HG03196 (cell line): ENCODE data around the gene ANKRD33B.
"Not testable (repeated sequence)": the region's sequence is repeated elsewhere in the genome, so short reads cannot be mapped to it uniquely, and the experiment has no call there.

Experiments
- ATAC-seq: cut with Tn5 transposase; IDR thresholded peaks from one replicate; pipeline ENCODE4 v1.9.1; 2021; ENCODE audit not compliant: unreplicated experiment

The ANKRD33B gene

DNA sequence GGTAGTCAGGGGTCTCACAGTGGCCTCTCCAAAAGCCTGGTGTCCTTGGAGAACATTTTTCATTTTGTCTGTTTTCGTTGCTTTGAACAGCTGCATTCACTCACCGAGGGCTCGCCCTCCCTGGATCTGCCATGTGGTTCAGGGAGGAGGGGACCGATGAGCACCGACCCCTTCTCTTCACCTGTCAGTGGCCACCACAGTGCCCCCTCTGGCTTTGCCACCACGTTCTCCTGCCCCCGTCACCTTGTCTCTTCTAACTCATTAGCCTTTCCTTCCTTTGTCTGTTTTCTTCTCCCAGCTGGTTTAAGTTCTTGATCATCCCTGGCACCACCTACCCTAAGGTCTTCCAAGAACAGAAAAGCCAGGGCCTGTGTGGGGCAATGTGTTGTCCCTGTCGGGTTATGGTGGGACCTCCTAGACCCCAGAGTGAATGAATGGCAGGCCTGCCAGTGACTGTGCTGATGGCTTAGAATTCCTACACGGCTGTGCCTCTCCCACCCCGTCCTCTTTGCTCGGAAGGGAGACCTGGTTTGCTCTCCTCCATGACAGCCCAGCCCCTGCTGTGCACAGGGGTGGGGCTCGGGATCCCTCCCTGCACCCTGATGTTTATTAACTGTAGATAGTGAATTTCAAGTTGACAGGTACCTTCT is 90.0 kb downstream of the ANKRD33B start:
- ATAC-seq: no peak

DNA sequence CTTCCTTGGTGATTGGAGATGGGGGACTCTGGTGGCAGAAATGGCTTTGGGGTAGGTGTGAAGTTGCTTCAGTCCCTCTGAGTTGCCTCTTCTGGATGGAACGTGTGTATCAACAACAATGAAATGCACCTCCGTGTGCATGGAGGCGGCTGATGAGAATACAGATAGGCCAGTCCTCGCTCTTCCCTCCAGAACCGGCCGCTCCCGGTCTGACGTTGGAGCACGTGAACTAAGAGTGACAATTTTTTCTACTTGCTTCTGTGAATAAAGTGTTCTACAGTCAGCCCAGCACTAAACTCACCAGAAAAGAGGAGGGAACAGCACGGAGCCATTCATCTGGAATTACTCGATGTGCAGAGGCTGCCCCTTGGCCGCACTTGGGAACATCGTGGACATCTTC is 90.7 kb downstream of the ANKRD33B start:
- ATAC-seq: no peak

DNA sequence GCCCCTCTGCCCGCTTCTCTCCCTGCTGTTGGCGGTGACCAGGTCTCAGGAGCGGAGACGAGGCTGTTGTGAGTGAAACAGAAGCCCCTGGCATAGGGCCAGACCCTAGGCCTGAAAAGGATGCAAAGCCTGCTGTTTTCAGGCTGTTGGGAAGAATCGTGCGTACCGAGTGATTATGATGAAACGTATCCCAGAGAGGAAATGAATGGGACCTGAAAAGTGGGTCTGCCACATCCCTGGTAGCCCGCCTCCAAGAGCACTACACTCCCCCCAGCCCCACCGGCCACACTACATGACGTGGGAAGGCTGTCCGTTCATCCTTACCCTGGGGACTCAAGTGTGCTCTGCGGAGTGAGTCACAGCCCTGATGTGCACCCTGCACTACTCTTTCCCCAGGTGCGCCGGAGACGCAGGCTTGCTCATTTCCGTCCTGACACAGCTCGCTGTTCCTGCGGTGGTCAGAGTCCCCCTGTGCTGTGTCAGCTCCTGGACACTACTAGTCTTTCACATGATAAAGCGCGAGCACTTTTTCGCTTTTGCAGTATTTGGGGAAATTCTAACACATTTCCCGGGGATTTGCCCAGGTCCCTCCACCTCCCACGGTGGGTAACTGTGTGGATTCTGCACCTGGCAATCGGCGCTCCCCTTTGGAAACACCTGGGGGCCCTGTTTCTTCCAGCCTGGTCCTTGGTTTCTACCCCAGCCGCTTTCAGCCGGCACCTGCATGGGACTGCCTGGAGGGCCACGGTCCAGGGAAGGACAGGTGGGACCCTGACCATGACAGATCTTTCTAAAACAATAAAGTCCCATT is 91.5 kb downstream of the ANKRD33B start:
- ATAC-seq: no peak

DNA sequence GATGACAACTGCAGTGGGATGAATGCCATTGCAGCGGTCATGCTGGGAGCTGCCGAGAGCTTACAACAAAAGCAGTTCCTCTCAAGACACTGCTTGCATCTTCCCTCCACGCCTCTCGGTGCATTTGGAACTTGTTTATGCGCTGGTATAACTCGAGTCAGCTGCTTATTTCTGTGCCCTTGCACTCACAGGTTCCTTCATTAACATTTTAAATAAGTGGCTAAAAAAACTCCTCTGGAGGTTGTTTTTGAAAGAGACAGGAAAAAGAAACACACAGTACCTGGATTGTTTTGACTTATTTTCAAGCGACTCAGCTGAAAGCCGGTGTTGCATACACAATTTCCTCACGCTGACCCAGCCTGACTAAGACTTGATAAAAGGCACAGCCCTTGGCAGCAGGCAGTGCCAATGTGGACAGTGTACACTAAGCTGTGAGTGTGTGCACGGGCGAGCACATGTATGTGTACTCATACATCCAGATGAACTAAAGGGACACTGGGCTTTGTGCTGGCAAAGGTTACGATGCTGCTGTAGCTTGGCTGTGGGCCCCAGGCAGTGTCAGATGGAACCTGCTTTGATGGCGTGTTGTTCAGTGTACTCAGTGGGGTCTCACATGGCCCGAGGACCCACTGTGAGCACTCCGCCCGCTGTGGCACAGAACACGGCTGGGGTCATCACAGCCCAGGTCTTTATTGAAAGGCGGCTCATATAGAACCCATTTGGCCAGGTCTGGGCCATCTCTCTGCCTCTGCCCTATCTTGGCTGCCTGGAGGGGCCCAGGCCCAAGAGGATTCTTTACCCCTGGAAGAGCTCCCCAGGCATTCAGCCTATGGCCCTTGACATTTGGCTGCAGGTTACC is 92.3 kb downstream of the ANKRD33B start:
- ATAC-seq: no peak

DNA sequence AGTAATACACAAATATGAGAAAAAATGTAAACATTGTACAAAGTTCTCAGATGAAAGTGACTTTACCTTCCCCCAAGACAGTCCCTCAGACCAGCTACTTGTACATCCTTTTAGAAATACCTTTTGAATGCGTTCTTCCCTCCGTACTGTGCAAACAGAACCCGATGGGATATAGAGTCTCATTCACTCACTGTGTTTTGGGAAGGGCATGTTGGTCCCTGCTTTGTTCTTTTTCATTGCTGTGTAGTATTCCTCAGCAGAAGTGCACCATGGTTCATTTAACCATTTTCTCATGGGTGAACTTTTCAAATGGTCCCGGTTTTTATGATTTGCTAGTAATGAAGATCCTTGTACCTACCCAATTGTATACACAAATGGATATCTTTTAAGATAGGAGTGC is 94.4 kb downstream of the ANKRD33B start:
- no peak for ATAC-seq

DNA sequence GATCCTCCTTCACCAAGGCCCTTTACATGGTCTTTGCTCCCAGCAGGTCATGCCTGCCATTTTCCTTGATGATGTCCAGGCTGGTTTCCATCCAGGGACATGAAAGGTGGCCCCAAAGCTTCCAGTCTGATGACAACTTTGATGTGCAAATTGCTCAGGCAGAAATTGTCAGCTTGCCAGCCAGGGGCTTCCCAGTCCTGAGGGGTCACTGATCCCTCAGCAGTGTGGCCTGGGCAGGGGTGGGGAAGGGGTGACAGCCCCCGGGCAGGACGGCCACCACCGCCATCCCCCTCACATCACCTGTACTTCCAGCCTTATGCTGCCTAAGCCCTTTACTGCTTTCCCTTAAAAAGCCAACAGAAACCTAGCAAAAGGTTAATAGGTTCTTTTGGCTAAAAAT is 96.3 kb downstream of the ANKRD33B start:
- ATAC-seq: no peak

DNA sequence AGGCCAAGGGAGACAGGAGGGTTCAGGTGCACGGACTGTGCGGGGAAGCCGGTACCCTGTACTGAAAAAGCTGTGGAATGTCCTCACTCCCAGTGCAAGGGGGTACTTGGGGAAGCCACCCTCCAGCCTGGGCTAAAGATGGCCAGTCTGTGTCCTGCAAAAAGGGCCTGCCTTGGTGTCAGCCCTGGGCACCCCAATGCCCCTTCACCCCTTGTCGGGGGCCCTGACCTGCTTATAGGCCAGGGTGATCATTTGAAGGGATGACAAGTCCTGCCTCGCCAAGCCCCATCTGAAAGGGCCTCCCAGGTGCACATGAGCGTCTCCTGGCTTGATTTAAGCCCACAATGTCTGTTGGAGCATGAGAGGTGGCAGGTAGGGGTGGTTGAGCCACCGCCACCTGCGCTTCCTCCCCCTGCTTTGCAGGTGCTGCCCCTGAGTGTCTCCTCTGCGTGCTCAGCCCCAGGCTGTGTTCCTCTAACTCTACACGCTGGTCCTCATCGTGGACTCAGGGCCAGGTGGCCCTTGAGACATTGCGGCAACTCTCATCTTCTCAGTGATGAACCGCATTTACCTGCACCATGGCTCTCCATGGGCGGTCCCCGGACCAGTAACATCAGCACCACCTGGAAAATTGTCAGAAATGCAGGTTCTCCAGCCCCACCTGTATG is 97.0 kb downstream of the ANKRD33B start:
- no peak for ATAC-seq

DNA sequence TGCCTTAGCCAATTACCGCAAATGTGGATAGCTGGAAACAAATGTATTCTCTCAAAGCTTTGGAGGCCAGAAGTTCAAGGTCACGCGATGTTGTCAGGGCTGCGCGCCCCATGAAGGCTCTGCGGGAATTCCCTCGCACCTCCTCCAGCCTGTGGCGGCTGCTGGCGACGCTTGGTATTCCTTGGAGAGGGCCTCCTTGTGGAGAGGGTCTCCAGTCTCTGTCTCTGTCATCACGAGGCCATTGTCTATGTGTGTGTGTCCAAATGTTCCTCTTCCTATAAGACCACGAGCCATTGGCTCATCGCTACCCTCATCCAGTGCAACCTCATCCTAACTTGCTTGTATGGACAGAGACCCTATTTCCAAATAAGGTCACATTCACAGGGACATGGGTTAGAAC is 97.5 kb downstream of the ANKRD33B start:
- ATAC-seq: no peak

DNA sequence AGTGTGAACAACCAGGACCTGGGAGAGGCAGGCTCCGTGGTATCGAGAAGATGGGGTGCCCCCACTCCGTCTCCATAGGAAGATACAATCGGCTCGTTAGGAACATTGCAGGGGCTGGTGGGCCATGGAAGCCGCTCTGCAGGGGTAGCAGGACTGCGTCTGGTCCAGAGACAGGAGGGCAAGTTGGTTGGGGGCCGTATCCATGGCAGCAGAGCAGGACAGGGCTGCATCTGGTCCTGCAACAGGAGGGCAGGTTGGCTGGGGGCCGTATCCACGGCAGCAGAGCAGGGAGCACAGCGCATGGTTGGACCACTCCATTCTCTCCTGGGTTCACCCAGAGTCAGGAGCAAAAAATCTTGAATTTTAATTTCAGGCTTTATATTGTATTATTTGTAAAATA is 98.2 kb downstream of the ANKRD33B start:
- no peak for ATAC-seq

DNA sequence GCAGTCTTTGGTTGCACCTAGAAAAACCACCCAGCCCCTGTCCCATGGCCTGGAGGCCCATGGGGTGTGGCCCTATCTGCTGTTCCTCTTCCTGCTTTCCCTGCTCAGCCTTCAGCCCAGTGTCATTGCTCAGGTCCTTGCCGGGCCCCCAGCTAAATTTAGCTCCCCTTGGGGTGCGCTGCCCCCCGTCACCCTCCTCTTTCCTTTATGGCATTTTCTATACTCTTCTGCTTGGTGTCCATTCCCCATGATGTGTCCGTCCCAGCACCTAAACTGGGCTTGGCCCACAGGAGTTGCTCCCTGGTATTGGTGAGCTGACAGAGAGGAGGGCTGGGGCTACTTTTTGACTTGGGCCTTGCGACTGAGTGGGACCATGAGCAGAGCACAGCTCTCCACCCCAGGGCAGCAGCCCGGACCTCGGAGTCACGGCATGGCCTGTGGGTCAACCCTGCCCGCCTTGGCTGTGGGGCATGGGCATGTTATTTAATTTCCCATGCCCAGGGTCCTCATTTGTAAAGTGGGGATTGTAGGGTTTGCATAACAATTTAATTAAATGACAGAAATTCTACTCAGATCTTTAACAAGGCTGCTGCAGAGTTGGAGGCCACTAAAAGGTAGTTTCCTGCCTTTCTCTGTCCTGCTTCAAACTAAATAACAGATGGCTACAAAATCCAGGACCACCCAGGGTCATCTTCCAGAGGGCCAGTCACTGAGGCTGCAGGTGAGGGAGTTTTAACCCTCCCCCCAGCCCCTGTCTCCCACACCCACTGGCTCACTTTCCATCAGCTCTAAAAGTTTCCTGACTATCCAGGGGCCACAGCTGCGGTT is 99.0 kb downstream of the ANKRD33B start:
- ATAC-seq: no peak

DNA sequence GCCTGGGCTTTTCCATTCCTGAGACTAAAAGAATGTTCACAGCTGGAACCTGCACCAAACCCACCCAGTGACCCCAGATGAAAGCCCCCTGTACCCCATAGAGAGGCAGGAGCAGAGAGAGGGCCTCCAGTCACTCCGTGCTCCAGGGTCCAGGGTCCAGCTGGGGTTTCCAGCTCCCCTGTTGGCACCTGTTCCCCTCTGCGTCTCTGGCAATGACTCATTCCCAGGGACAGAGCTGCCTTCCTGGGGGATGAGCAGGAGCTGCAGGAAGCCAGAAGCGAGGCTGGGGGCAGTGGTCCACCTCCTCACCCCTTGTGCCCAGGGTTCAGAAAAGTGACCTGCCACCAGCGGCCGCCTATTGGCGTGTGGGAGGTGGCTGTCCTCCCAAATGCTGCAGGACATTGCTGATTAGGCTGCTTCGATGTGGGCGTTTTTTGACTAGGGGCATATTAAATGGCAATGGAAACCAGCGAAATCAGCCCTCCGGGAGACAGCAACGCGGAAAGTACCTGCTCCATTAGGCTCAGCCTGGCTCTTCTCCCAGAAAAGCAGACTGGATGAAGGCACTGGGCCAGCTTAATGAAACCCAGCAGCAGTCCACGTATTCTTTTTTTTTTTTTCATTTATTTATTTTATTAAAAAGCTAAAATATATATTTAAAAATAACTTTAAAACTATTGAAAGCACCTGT is 99.8 kb downstream of the ANKRD33B start:
- ATAC-seq: no peak

DNA sequence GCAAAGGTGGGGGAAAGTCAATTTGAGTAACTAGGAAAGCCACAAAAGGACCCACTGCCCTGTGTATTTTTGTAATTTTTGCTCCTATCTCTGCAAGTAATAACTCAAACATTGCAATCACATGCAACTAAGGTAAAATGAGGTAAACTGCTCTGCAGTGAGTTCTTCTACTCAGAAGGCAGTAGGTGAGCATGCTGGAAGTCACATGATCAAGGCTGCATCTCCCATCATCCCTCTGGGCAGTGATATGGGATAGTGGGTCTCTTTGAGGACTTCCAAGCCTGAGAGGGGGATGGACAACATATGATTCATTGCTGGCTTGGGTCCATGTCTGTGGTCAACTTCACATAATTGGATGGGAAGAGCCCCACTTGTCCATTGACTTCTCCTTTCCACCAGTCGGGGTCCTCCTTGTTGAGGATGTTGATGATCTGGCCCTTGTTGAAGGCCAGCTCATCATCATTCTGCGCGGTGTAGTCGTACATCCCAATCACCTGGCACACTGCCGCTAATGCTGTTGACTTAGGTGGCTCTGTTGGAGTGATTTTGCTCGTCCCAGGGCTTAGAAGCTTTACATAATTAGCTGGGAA is 100.4 kb downstream of the ANKRD33B start:
- not testable (repeated sequence) for ATAC-seq

DNA sequence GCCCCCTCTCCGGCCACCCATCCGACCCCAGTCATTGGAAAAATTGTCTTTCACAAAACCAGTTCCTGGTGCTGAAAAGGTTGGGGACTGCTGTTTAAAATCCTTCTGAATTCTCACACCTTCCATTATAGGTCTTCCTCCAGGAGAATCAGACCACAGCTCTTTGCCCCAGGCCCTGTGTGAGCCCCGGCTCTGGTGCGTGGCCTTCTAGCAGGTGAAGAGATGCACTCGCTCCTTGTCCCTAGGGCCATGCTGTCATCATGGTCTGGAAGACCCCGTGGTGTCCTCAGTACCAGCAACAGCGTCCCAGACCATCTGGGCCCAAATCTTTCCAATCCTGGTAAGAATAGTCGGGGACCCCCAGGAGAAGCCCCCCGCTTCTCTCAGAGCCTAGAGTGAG is 101.9 kb downstream of the ANKRD33B start:
- no peak for ATAC-seq

DNA sequence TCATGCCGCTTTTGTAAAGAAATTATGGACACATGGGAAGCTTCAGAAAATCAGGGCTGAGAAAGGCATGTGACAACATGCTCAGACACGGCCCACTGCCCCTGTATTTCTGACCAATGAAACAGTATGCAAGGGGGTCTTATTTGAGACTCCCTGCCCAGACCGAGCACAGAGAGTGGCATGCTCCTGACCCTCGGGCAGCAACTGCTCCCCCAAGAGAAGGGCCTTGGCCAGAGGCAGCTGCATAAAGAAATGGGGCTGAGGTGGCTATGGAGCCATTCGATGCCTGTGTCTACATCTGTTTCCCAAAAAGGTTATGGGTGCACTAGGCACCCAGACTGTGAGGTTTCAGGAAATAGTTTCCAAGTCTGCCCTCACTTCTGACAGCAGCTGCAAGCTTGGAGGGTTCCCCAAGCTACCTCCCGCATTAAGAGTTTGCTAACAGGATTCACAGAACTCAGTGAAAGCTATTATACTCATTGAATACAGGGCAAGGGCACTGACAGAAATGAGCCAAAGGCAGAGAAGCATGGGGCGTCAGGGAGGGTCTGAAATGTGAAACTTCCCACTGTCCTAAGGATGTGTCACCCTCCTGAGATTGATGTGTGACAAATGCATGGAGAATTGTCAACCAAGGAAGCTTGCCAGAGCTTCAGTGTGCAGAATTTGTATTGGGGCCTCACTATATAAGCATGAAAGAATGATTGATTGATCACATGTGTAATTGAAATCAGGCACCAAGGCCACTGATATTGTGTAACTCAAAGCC is 102.8 kb downstream of the ANKRD33B start:
- ATAC-seq: no peak

DNA sequence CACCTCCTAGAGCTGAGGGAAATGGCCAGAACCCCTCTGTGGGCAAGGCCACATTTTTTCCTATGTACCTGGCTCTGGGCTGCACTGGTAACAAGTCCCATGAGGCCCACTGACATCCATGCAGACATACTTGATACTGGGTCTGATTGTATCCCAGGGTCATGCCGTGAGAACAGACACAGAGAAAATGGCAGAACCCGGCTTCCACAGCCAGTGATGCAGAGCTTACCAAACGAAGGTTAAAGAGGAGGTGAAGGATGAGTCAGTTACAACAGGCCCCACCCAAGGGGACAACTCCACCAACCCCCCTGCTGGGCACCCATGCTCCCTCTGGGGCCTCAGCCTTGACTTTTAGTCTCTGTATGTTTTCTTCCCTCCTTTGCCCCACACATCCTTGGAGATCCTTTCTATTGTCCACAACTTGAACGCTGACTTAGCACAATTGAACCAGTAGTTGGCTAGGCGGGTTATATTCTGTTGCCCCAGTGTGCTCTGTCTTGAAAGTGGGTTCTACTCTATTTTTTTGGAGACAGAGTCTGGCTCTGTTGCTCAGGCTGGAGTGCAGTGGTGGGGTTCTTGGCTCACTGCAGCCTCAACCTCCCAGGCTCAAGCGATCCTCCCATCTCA is 103.7 kb downstream of the ANKRD33B start:
- ATAC-seq: no peak

DNA sequence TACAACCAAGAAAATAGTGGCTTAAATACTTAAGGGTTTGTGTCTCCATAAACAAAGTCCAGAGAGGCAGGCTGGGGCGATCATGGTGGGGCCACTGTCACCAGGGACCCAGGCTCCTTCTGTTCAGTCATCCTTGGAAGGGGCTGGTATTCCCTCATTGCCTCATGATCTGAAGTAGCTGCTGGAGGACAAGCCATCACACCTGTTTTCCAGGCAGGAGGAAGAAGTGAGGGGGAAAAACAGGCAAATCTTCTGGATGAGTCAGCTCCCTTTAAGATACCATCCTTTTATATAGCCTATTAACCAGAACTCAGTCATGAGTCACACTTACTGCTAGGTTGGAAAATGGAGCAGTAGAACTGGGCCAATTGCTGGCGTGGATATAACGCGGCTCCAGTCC is 104.8 kb downstream of the ANKRD33B start:
- no peak for ATAC-seq

DNA sequence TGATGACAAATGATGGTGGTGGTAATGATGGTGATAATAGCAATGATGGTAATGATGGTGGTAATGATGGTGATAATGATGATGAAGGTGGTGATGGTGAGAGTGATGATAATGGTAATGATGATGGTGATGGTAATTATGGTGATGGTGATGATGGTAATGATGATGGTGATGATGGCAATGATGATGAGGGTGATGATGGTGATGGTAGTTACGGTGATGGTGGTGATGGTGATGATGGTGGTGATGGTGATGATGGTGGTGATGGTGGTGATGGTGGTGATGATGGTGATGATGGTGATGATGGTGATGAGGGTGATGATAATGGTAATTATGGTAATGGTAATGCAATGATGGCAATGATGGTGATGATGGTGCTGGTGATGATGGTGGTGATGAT is 106.1 kb downstream of the ANKRD33B start:
- ATAC-seq: no peak
